GM13976 (cell line): ENCODE data around the gene CREB3L1.

Experiments used
- DNase-seq: peaks from one replicate; pipeline ENCODE4 v3.0.0; 2012; ENCODE audit warnings: low spot score
- in situ Hi-C: fragments of 300-500 bp; cut with MboI; formaldehyde crosslinking; loops from one replicate; pipeline ENCODE4 v1.12.0; 2022; ENCODE audit warnings: low sequenced_read_pairs, mixed read lengths, inconsistent platforms; ENCODE audit not compliant: unreplicated experiment
- TF ChIP-seq, protein P1 (sequence below): IDR thresholded peaks from 2 replicates; pipeline ENCODE4 v1.5.1; 2012; ENCODE audit warnings: borderline replicate concordance, mild to moderate bottlenecking; ENCODE audit not compliant: insufficient read depth; ENCODE audit errors: extremely low read depth, missing control alignments, control extremely low read depth

Gene CREB3L1

DNA sequence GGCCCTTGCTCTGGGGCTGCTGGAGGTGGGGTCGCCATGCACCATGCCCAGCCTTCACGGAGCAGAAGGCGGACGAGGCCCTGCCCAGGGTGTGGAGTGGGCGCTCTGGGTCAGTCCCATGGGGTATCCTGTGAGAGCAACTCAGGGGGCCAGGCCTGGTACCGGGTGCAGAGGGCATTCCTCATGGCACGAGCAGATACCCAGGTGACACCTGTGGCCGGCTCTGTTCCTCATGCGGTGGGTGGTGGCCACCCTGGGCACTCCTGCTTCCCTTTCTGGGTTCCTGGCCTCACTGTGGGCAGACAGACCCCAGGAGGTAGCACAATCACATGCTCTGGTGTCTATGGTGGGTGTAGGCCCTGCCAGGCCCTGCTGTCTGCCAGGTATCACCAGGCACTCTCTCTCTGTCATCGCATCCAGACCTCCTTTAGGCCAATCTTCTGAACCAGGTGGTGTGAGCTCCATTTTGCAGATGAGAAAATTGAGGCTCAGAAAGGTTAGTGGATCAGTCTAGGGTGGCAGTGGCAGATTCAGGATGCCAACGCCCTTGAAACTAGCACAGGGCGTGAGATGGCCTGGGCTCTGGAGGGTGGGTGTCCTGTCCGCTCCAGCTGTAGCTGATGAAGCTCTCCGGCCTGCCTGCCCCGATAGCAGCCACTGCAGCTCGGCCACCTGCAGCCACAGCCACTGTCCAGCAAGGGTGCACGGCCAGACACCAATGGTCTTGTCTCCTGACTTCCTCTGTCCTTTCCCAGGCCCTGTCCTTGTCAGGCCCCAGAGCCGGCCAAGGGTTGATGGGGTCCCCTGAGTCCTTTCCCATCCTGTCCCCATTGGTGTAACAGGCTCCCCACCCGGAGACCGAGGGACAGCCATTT, 84.9 kb downstream of the CREB3L1 start:
- in situ Hi-C loops, result no loop called here
- TF ChIP-seq, protein P1, sequence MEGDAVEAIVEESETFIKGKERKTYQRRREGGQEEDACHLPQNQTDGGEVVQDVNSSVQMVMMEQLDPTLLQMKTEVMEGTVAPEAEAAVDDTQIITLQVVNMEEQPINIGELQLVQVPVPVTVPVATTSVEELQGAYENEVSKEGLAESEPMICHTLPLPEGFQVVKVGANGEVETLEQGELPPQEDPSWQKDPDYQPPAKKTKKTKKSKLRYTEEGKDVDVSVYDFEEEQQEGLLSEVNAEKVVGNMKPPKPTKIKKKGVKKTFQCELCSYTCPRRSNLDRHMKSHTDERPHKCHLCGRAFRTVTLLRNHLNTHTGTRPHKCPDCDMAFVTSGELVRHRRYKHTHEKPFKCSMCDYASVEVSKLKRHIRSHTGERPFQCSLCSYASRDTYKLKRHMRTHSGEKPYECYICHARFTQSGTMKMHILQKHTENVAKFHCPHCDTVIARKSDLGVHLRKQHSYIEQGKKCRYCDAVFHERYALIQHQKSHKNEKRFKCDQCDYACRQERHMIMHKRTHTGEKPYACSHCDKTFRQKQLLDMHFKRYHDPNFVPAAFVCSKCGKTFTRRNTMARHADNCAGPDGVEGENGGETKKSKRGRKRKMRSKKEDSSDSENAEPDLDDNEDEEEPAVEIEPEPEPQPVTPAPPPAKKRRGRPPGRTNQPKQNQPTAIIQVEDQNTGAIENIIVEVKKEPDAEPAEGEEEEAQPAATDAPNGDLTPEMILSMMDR, result no peak

DNA sequence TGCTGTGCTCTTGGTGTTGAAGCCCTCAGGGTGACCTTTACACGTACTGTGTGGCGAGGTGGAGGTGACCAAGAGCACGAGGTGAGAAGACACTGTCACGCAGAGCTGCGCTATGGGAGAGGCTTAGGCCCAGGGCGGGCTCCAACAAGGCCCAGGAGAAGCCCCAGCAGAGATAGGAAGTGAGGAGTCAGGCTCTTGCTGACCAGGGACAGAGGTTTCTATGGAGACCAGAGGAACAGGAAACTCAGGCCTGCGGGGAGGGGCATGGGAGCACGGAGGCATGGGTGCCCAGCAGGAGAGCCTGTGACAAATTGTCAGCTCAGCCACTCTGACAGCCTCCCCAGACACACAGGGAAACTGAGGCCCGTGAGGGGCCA, 85.6 kb downstream of the CREB3L1 start:
- DNase-seq, result no peak
- TF ChIP-seq, protein P1, result no peak
- in situ Hi-C loops, result no loop called here

More for the DNA sequence above, 84.9 kb downstream of the CREB3L1 start:
- no peak for DNase-seq

DNA sequence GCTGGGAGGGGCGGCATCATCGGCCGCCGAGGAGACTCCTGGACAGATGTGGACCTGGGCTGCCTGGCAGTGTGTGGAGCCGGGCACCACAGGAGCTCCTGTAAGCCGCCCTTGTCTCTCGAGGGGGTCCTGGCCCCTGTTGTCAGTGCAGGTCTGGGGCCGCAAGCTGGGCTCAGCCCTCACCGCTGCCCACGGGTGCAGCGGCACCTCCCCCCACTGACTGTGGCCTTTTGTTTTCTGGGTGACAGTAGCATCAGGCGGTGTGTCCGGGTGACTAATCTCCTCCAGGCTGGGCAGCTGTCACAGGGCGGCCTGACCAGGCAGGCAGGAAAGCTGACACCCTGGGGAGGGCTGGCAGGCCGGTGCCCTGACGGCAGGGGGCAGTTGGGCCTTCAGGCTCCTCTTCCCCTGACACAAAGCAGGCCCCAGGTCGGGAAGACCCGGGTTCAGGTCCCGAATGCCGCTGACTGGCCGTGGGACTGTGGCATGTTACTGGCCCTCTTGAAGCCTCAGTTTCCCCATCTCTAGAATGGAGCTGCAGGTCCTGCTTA, 86.1 kb downstream of the CREB3L1 start:
- in situ Hi-C loops, result no loop called here
- no peak for DNase-seq
- TF ChIP-seq, protein P1, result no peak

DNA sequence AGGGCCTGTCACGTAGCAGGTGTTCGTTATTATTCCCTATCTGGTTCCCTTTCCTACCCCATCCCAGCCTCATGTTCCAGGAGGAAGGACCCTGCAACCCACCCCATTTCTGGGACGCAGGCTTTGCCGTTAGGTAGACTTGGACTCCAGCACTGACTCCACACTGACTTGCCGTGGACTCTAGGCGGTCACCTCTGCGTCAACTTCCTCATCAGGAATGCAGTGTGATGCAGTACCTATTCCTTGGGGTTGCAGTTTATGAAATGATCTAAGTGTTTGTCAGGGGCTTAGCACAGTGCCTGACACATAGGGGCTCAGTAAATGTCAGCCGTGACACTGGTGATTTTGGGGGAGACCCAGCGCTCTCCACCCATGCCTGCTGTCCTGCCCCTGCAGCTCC, 86.6 kb downstream of the CREB3L1 start:
- in situ Hi-C loops, result no loop called here
- TF ChIP-seq, protein P1, result no peak
- DNase-seq, result no peak

DNA sequence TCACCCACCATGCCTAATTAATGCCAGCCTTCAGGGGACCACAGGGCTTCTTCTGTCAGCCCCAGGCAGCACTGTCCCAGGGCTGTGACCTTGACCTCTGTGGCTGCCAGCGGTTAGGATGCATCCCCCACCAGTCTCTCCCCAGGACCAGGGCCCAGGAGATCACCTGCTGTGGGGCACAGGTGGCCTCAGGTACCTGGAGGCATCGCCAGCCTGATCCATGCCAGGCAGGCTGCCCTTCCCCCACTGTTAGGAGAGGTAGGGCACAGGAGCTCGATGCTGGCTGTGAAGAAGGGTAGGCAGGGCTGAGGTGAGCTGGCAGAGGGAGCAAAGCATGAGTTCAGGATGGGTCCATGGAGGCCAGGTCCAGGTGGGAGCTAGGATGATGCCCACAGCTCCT, 87.3 kb downstream of the CREB3L1 start:
- DNase-seq, result no peak
- TF ChIP-seq, protein P1, result no peak
- in situ Hi-C loops, result no loop called here

DNA sequence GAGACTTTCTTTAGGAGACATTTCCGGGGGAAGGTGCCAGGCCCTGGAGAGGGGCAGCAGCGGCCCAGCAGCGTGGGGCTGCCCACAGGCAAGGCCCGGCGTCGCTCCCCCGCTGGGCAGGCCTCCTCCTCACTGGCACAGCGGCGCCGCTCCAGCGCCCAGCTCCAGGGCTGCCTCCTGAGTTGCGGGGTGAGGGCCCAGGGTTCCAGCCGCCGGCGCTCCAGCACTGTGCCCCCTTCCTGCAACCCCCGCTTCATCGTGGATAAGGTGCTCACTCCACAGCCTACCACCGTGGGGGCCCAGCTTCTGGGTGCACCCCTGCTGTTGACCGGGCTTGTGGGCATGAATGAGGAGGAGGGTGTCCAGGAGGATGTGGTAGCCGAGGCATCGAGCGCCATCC, 88.8 kb downstream of the CREB3L1 start:
- TF ChIP-seq, protein P1, result no peak
- DNase-seq, result no peak
- in situ Hi-C loops, result no loop called here
